Measurements from ENCODE around the gene LEPROT.

Gene LEPROT

GRCh38 chr1:65412984-65413375 is 7.5 kb upstream of the LEPROT start:
- no peak for DNase-seq

- no peak for DNase-seq
Observed at GRCh38 chr1:65414538-65414937, 5.9 kb upstream of the LEPROT start.

GRCh38 chr1:65416767-65417166 is 3.7 kb upstream of the LEPROT start:
- DNase-seq, result no peak

GRCh38 chr1:65417729-65418128 is 2.7 kb upstream of the LEPROT start:
- DNase-seq, result no peak

- no peak for DNase-seq
Observed at GRCh38 chr1:65418522-65419185, 1.8 kb upstream of the LEPROT start.

- DNase-seq, result peak; percentile 99
Observed at GRCh38 chr1:65419681-65420589, 533 bp upstream of the LEPROT start.

GRCh38 chr1:65421351-65422025 is 1.0 kb downstream of the LEPROT start:
- no peak for DNase-seq

- DNase-seq, result no peak
Observed at GRCh38 chr1:65422241-65423203, 2.1 kb downstream of the LEPROT start.

GRCh38 chr1:65423884-65424572 is 3.6 kb downstream of the LEPROT start:
- no peak for DNase-seq

GRCh38 chr1:65424573-65424889 is 4.1 kb downstream of the LEPROT start:
- DNase-seq, result no peak

- no peak for DNase-seq
Observed at GRCh38 chr1:65425006-65425405, 4.5 kb downstream of the LEPROT start.

GRCh38 chr1:65425697-65426096 is 5.2 kb downstream of the LEPROT start:
- DNase-seq, result no peak

GRCh38 chr1:65429078-65429477 is 8.6 kb downstream of the LEPROT start:
- DNase-seq, result no peak

- no peak for DNase-seq
Observed at GRCh38 chr1:65429806-65430205, 9.3 kb downstream of the LEPROT start.

GRCh38 chr1:65431111-65431705 is 10.7 kb downstream of the LEPROT start:
- DNase-seq, result no peak

- DNase-seq, result no peak
Observed at GRCh38 chr1:65432918-65433317, 12.4 kb downstream of the LEPROT start.

GRCh38 chr1:65434255-65434654 is 13.8 kb downstream of the LEPROT start:
- DNase-seq, result no peak

- no peak for DNase-seq
Observed at GRCh38 chr1:65434760-65435159, 14.3 kb downstream of the LEPROT start.

- no peak for DNase-seq
Observed at GRCh38 chr1:65435987-65436386, 15.5 kb downstream of the LEPROT start.

- no peak for DNase-seq
Observed at GRCh38 chr1:65437616-65438015, 17.1 kb downstream of the LEPROT start.

GRCh38 chr1:65440322-65440900 is 19.9 kb downstream of the LEPROT start:
- DNase-seq, result no peak

Measured in activated effector memory CD4-positive, alpha-beta T cell treated with anti-CD3 and anti-CD28 coated beads, Interleukin-2, amount 50 U/mL, for 16 hours (primary cell).